ENCODE data around the gene GLRX3.
"Not testable (repeated sequence)": the region's sequence is repeated elsewhere in the genome, so short reads cannot be mapped to it uniquely, and the experiment has no call there.

GLRX3 gene

GRCh38 chr10:130136226-130137089 is at the start of gene GLRX3:
GLRX3 (plus strand) TSS chr10:130136391; CDS start chr10:130136421, 30 bp downstream.
- peak; percentile 87 for DNase-seq (ENCODE audit: low read depth)

- DNase-seq (ENCODE audit: low read depth): not testable (repeated sequence)
These were observed 45.6 kb upstream of the GLRX3 start for GRCh38 chr10:130090565-130090964.

GRCh38 chr10:130099344-130099743 is 36.8 kb upstream of the GLRX3 start:
- no peak for DNase-seq (ENCODE audit: low read depth)

DNA sequence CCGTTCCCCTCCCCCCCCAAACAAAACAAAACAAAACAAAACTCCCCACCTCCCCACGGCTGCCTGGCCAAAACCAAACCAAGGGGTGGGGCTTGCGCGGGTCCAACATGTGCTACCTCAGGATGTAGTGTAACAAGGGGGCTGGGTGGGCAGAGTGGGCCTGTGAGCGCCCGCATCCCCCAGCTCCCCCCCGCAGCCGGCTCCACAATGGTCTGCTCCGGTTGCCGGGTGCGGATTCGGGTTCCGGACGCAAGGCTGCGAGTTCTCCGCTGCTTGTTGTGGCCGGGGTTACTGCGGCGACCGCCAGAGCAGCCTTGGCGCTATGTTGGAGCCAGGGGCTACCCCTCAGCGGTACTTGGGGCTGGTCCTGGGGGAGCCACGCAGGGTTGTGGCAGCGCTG is 30.5 kb upstream of the GLRX3 start:
- DNase-seq (ENCODE audit: low read depth): no peak

- DNase-seq (ENCODE audit: low read depth): not testable (repeated sequence)
These were observed 28.0 kb upstream of the GLRX3 start for GRCh38 chr10:130108146-130108545.

DNA sequence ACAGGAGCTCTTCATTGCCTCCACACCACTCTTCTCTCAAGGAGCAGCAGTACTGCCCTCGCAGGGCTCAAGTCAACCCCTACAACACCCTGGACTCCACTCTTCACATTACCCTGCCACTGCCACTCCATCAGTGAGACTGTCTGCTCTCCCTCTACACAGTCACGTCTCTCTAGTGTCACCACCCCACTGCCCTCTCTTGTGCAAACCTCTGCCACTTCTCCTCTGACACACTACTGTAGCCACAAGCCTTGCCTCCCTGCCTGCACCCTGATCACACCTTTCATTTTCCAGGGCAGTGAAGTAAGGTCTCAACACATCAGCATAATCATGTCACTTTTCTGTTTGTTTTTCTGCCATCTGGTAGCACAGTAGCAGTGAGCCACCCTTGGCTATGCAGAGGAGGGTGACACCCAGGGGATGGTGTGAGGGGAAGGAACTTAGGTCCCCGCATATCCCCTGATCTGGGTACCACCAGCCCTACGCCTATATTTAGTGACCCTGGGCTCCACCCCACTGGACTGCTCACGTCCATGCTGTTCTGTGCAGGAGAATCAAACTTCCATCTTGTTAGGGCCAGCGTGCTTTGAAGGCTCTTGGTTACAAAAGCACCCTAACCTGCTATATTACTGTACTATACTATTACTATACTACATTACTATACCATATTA is 27.1 kb upstream of the GLRX3 start:
- DNase-seq (ENCODE audit: low read depth): no peak

- DNase-seq (ENCODE audit: low read depth): peak; percentile 35
These were observed 26.4 kb upstream of the GLRX3 start for GRCh38 chr10:130109796-130110245.

DNA sequence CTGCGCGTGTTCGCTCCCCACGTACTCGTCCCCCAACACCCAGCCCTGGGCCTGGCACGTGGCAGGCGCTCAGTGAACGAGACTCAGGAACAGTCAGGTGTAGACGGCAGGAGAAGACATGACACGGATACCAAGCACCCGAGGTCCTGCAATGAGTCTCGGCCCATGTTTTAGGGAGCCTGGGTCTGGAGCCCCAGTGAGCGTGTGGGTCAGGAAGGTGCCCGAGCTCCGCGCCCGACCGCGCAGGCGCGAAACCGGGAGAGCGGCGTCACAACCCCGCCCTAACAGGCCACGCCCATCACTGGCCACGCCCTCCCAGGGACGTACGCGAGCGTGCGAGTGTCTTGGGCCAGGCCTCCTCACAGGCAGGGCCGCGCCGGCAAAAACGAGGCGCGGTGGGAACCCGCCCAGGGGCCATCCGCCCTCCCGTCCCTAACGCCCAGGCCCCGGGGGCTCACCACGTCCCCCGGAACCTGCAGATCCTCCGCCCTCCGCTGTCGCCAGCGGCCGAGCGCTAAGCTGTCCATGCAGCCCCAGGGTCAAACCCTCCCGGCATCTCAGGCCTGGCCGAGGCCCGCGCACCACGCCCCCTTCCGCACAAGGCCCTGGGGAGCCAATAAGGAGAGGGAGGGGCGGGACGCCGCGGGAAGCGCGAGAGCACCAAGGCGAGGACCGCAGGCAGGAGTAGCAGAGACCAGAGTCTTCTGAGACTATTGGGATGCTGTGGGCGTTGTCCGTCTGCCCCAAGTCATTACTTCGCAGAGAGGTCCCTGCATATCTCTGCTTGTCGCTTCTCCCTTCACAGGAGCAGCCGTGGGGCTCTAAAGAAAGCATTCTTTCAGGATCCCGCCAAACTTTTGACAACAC is 25.7 kb upstream of the GLRX3 start, which contains the start of gene C10orf143:
Gene C10orf143, minus strand, starts transcription at position 585 of the 867 bp plus-strand sequence. Its CDS starts 58 bp downstream, at position 527.
- peak; percentile 98 for DNase-seq (ENCODE audit: low read depth)

- DNase-seq (ENCODE audit: low read depth): peak; percentile 87
These were observed 24.9 kb upstream of the GLRX3 start for GRCh38 chr10:130111113-130111851.

- DNase-seq (ENCODE audit: low read depth): no peak
These were observed 24.4 kb upstream of the GLRX3 start for GRCh38 chr10:130111852-130112180.

- DNase-seq (ENCODE audit: low read depth): no peak
These were observed 23.4 kb upstream of the GLRX3 start for GRCh38 chr10:130112821-130113220.

GRCh38 chr10:130116942-130117341 is 19.2 kb upstream of the GLRX3 start:
- not testable (repeated sequence) for DNase-seq (ENCODE audit: low read depth)

- not testable (repeated sequence) for DNase-seq (ENCODE audit: low read depth)
These were observed 18.7 kb upstream of the GLRX3 start for GRCh38 chr10:130117535-130117934.

DNA sequence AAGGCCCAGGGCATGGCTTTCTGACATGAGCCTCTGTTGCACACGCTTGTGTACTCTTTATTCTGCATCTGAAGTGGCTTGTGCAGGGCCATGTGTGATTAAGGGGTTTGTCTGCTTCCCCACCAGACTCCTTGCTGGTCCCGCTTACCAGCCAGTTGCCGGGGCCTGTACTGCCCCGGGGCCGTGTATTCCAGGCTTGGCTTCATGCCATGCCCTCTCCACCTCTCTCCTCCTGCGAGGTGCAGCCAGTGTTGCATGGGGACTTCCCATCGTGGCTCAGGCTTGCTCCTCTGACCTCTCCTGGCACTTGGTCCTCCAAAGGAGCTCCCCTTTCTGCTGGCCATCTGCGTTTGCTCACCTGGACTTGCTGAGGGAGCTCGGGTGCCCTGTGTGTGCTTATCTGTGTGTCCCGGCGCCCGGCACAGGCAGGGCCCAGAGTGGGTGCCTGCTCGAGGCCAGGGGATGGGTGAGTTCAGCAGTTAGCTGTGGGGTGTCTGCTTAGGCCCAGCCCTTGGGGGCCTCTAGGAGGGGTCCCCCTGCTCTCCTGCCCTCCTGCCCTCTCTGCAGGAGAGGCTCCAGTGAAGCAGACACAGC is 14.6 kb upstream of the GLRX3 start:
- no peak for DNase-seq (ENCODE audit: low read depth)

DNA sequence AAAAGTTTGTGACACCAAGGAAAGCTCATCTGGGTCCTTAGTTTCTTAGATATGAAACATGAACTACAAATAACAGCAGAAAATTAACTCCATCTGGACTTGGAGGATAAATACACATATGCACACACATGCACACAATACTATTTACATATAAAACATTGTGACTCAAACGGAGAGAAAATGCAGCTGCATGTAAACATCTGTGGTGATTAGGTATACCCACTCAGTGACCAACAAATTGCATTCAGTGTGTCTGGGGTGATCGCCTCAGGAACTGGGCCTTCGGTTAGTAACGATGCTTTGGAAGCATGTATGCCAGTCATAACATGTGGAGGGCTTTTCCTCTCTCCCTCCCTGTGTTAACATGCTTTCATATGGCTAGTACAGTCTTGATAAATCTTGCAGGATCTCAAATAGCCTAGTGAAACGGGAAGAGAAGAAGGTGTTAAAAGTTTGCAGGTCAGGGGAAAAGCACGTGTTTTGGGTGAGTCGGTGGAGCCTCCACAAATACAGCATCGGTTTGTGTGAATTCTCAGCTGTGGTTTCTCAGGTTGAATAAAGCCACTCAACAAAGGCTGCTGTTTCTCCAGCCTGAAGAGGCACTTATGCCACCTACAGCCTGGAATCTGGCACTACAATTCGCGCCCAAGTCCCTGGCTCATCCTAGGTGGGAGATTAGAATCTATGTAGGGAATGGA is 8.7 kb upstream of the GLRX3 start:
- DNase-seq (ENCODE audit: low read depth): no peak

DNA sequence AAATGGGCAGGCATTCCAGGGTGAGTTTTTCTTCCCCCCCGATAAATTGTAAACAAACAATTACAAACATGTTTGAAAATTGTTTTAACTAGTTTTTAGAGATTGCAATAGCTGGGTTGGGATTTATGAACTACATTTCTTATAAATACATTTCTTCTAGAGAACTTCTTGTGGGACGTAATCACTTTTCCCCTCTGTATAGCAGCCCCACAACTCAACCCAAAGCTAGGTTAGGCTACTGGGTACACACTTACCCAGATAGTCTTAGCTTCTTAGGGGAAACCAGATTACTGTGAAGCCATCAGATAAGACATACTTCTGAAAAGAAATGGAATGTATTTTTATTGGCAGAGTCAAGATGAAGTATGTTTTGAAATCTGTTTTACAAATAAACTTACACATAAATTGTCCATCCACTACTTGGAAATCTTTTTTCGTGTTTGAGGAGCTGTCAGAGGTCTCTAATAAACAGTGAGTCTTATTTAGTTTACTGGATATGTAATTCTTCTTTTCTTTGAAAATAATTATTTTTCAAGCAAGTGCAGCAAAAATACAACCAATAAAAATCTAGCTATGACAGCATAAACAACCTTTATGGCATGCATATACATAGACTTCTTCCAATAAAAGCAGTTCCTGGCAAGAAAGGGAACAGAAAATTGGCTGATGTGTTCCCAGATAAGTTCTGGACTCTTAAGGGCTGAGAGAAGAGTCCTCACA is 8.0 kb upstream of the GLRX3 start:
- no peak for DNase-seq (ENCODE audit: low read depth)

DNA sequence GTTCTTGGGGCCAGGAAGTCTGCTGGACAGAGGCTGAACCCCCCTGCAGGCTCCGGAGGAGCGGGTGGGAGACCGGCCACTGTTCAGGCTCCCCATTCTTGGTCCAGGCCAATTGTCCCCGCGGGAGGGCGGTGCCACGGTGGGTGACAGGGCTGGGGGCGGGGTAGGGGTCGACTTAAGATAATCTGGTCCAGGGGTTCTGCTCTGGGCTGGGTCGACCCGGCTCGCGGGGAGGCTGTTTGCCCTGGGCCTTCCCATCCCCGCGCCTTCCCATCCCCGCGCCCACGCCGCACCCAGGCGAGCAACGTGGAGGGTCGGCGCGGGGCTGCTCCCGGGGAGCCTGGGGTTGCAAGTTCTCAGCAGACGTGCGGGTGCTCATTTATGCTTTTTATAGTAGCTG is 7.3 kb upstream of the GLRX3 start:
- DNase-seq (ENCODE audit: low read depth): no peak

DNA sequence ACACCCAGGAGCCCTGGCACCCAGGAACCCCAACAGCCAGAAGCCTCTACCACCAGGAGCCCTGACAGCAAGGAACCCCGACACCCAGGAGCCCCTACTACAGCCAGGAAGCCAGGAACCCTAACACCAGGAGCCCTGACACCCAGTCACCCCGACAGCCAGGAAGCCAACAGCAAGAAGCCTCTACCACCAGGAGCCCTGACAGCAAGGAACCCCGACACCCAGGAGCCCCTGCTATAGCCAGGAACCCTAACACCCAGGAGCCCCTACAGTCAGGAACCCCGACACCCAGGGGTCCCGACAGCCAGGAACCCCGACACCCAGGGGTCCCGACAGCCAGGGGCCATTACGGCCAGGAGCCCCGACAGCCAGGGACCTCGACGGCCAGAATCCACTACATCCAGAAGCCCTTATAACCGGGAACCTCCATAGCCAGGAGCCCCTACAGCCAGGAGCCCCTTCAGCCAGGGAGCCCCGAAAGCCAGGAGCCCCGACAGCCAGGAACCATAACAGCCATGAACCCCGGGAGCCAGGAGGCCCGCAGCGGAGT is 440 bp upstream of the GLRX3 start:
- DNase-seq (ENCODE audit: low read depth): no peak

DNA sequence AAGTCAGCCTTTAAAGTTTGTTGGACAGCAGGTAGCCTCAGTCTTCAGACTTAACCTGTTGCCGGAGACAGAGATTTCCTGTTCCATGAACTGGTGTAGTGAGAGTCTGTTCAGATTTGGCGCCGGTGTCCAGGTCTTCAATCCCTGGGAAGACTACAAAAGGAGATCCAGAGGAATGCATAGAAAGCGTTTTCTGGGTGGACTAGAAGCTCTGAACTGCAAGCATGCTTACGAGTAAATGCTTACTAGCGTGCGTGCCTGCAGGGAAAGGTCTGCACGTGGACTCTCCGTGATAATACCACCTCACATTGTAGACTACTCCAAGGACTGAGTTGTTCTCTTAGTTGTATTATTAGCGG is 878 bp downstream of the GLRX3 start:
- DNase-seq (ENCODE audit: low read depth): no peak

All from activated T-cell treated with anti-CD3 and anti-CD28 coated beads for 48 hours (primary cell).